ENCODE measurements around the gene PDE7B.

Gene PDE7B

DNA sequence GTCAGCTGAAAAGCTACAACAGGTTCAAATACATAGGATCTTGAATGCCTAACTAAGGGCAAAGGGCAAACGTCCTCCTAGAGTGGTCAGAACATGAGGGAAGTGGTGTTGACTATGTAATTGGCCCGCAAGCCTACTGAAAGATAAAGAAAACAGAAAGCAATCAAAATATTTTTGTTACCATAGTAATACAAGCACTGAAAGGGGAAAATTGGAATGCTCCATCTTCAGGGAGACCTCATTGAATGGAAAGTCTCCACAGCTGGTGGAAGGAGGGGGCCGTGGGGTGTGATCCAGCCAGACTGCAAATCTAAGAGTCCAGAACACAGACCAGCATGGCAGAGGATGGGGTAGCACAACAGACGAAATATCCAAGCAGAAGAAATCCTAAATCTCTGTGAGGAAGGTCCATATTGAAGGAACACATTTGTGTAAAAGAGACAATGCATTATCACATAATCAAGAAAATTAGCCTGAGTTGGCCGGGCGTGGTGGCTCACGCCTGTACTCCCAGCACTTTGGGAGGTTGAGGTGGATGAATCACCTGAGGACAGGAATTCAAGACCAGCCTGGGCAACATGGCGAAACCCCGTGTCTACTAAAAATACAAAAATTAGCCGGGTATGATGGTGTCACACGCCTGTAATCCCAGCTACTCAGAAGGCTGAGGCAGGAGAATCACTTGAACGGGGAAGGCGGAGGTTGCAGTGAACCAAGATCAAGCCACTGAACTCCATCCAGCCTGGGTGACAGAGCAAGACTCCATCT lies 359.1 kb downstream of the PDE7B start:
- no peaks in the 10 kb centered on the region for H3K79me2 ChIP-seq (ENCODE audit: low read length)
- no peaks in the 10 kb centered on the region for H4K20me1 ChIP-seq (ENCODE audit: insufficient read depth, low read length)
- TF ChIP-seq EZH2phosphoT487 (IDR thresholded peaks at IDR 0.05; ENCODE audit: low read length): no peak
- TF ChIP-seq EZH2 (optimal IDR thresholded peaks at IDR 0.05; ENCODE audit: low read depth, low read length): no peak
- TF ChIP-seq, protein P1, sequence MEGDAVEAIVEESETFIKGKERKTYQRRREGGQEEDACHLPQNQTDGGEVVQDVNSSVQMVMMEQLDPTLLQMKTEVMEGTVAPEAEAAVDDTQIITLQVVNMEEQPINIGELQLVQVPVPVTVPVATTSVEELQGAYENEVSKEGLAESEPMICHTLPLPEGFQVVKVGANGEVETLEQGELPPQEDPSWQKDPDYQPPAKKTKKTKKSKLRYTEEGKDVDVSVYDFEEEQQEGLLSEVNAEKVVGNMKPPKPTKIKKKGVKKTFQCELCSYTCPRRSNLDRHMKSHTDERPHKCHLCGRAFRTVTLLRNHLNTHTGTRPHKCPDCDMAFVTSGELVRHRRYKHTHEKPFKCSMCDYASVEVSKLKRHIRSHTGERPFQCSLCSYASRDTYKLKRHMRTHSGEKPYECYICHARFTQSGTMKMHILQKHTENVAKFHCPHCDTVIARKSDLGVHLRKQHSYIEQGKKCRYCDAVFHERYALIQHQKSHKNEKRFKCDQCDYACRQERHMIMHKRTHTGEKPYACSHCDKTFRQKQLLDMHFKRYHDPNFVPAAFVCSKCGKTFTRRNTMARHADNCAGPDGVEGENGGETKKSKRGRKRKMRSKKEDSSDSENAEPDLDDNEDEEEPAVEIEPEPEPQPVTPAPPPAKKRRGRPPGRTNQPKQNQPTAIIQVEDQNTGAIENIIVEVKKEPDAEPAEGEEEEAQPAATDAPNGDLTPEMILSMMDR (IDR thresholded peaks at IDR 0.05; ENCODE audit: low read length): no peak
- H3K27ac ChIP-seq (ENCODE audit: low read length): no peak overlapping the region
- H2AFZ ChIP-seq (ENCODE audit: low read length): no peak overlapping the region
- no peaks in the 10 kb centered on the region for H3K36me3 ChIP-seq (replicated peaks; ENCODE audit: insufficient read depth, low read length)
- H3K9ac ChIP-seq (ENCODE audit: low read length): no peak overlapping the region
- no peaks in the 10 kb centered on the region for H3K27me3 ChIP-seq (replicated peaks; ENCODE audit: insufficient read depth, low read length)
- no peak overlapping the region for H3K4me3 ChIP-seq (ENCODE audit: low read length)
- H3K9me2 ChIP-seq (replicated peaks; ENCODE audit: insufficient read depth, low read length): no peaks in the 10 kb centered on the region
- no peaks in the 10 kb centered on the region for H3F3A ChIP-seq (ENCODE audit: insufficient read depth, low read length)
- H3K4me2 ChIP-seq (ENCODE audit: low read depth, low read length): no peak overlapping the region
- no peaks in the 10 kb centered on the region for H3K4me1 ChIP-seq (ENCODE audit: low read length)
- DNase-seq: no peak
- no peaks in the 10 kb centered on the region for H3K9me3 ChIP-seq (replicated peaks; ENCODE audit: insufficient read depth, low read length)

DNA sequence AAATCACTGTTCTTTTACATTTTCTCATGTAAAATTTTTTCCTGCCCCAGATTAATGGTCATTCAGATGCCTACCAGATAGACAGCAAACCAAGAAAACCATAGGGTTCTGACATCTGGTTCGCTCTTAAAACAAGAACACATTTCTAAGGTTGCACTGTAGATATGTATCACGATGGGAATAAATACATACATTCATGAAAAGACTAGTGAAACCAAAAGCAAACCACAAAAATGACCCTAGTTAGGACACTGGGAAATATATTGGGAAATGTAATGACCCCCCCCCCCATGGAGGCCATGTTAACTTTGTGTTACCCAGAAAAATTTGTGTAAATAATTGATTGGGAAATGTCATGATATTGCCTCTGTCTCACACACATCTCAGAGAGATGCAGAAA lies 361.1 kb downstream of the PDE7B start:
- Histone ChIP-seq H3K4me1 (ENCODE audit: low read length) (no peaks in the 10 kb centered on the region), H3K79me2 (ENCODE audit: low read length) (no peaks in the 10 kb centered on the region), H3K4me2 (ENCODE audit: low read depth, low read length) (no peak overlapping the region), H3K27ac (ENCODE audit: low read length) (no peak overlapping the region), H3K9me3 (replicated peaks; ENCODE audit: insufficient read depth, low read length) (no peaks in the 10 kb centered on the region), H3K9ac (ENCODE audit: low read length) (no peak overlapping the region), H2AFZ (ENCODE audit: low read length) (no peak overlapping the region), H3F3A (ENCODE audit: insufficient read depth, low read length) (no peaks in the 10 kb centered on the region), H3K27me3 (replicated peaks; ENCODE audit: insufficient read depth, low read length) (no peaks in the 10 kb centered on the region), H3K9me2 (replicated peaks; ENCODE audit: insufficient read depth, low read length) (no peaks in the 10 kb centered on the region), H4K20me1 (ENCODE audit: insufficient read depth, low read length) (no peaks in the 10 kb centered on the region), H3K4me3 (ENCODE audit: low read length) (no peak overlapping the region), H3K36me3 (replicated peaks; ENCODE audit: insufficient read depth, low read length) (no peaks in the 10 kb centered on the region)
- TF ChIP-seq, protein P1 (IDR thresholded peaks at IDR 0.05; ENCODE audit: low read length): no peak
- DNase-seq: no peak

DNA sequence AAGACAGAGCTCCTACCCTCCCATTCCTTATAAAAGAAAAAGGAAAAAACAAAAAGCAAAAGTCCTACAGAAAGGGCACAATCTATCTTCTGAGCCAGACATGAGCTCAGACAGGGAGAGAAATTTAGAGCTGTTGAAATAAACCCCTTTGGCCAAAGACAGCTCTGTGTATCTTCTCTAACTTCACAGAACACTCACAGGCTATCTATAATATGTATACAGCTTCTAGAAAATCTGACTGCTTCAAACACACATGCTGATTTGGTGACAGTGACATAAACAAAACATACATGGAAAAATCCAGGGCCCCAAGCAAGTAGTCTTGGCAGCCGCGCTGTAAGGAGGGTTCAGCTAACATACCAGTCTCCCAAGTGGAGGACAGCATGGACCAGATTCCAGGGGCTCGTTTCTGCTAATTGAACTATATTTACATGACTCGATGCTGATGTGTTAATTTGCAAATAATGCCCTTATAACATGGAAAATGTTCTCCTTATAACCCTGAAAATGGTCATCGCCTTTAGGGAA lies 361.6 kb downstream of the PDE7B start:
- Histone ChIP-seq H3K27ac (ENCODE audit: low read length) (no peak overlapping the region), H3K36me3 (replicated peaks; ENCODE audit: insufficient read depth, low read length) (no peaks in the 10 kb centered on the region), H3K27me3 (replicated peaks; ENCODE audit: insufficient read depth, low read length) (no peaks in the 10 kb centered on the region), H4K20me1 (ENCODE audit: insufficient read depth, low read length) (no peaks in the 10 kb centered on the region), H3K4me3 (ENCODE audit: low read length) (no peak overlapping the region), H3K4me2 (ENCODE audit: low read depth, low read length) (no peak overlapping the region), H3K9ac (ENCODE audit: low read length) (no peak overlapping the region), H3K9me3 (replicated peaks; ENCODE audit: insufficient read depth, low read length) (no peaks in the 10 kb centered on the region), H3K9me2 (replicated peaks; ENCODE audit: insufficient read depth, low read length) (no peaks in the 10 kb centered on the region), H3K79me2 (ENCODE audit: low read length) (no peaks in the 10 kb centered on the region), H3K4me1 (ENCODE audit: low read length) (no peaks in the 10 kb centered on the region), H2AFZ (ENCODE audit: low read length) (no peak overlapping the region), H3F3A (ENCODE audit: insufficient read depth, low read length) (no peaks in the 10 kb centered on the region)
- TF ChIP-seq, protein P1 (IDR thresholded peaks at IDR 0.05; ENCODE audit: low read length): no peak
- TF ChIP-seq EZH2 (optimal IDR thresholded peaks at IDR 0.05; ENCODE audit: low read depth, low read length) (no peak), EZH2phosphoT487 (IDR thresholded peaks at IDR 0.05; ENCODE audit: low read length) (no peak)
- DNase-seq: no peak

All from MM.1S (cell line).